Ascending aorta (tissue), 2 donors: ENCODE results near the gene ARID5B. TPM values are rescaled to one million over a fixed set of nuclear protein-coding genes. Genes with fewer than 3 reads are reported as not detected.

Experiments used
- DNase-seq, 2 donors: peaks; one replicate each; pipeline ENCODE4 v3.0.0-alpha.2; 2019; ENCODE audit warnings: low spot score in 2 of 2
- H3K27ac ChIP-seq, 2 donors: fragments of 200-600 bp; sonication (generic); one replicate each; pipeline ENCODE4 v1.5.1; 2016 to 2017; ENCODE audit warnings: mild to moderate bottlenecking in 1 of 2
- H3K27me3 ChIP-seq: fragments of 200-600 bp; sonication (generic); one replicate; pipeline ENCODE4 v1.5.1; 2017
- H3K36me3 ChIP-seq, 2 donors: fragments of 200-600 bp; sonication (generic); one replicate each; pipeline ENCODE4 v1.5.1; 2016
- H3K4me1 ChIP-seq, 2 donors: fragments of 200-600 bp; sonication (generic); one replicate each; pipeline ENCODE4 v1.5.1; 2016 to 2017; ENCODE audit warnings: mild to moderate bottlenecking in 1 of 2
- H3K4me3 ChIP-seq, 2 donors: fragments of 200-600 bp; sonication (generic); one replicate each; pipeline ENCODE4 v1.5.1; 2016 to 2017; ENCODE audit warnings: mild to moderate bottlenecking in 1 of 2
- H3K9me3 ChIP-seq, 2 donors: fragments of 200-600 bp; sonication (generic); one replicate each; pipeline ENCODE4 v1.5.1; 2016
- CTCF ChIP-seq, 3 experiments: fragments of 200-600 bp in 2 of 3; fragments of 450-650 bp in 1 of 3; sonication (generic) in 2 of 3; IDR thresholded peaks; one replicate each; pipeline ENCODE4 v1.5.1; 2016 to 2019; ENCODE audit warnings: antibody characterized with exemption in 3 of 3, mild to moderate bottlenecking in 1 of 3, moderate library complexity in 1 of 3
- intact Hi-C: fragments of 100-400 bp; cut with DNase I; formaldehyde crosslinking; loops from one replicate; pipeline ENCODE4 v1.15.1; 2023
- total RNA-seq: library from RNA; depleted of rRNA; stranded (reverse); fragments of >200 nt; gene quantifications from one replicate; pipeline ENCODE4 v1.1.0, GENCODE V29; 2016

The ARID5B gene
- total RNA-seq, 1 donor from 2014 or later, result 92.5 TPM

GRCh38 chr10:62109587-62110293 lies 208.2 kb downstream of the ARID5B start:
- no peak for TF ChIP-seq CTCF (IDR thresholded peaks at IDR 0.05)
- DNase-seq, result no peak
- Histone ChIP-seq H3K36me3 (no peaks in the 10 kb centered on the region), H3K4me1 (no peaks in the 10 kb centered on the region), H3K4me3 (no peak overlapping the region), H3K27me3 (no peaks in the 10 kb centered on the region), H3K27ac (no peak overlapping the region), H3K9me3 (no peaks in the 10 kb centered on the region)
- intact Hi-C loops, result no loop called here

GRCh38 chr10:62112300-62112699 lies 210.8 kb downstream of the ARID5B start:
- Histone ChIP-seq H3K4me3 (no peak overlapping the region), H3K9me3 (no peaks in the 10 kb centered on the region), H3K36me3 (no peaks in the 10 kb centered on the region), H3K27me3 (no peaks in the 10 kb centered on the region), H3K4me1 (no peaks in the 10 kb centered on the region), H3K27ac (no peak overlapping the region)
- TF ChIP-seq CTCF (IDR thresholded peaks at IDR 0.05), result no peak
- intact Hi-C loops, result no loop called here
- no peak for DNase-seq

GRCh38 chr10:62112963-62113362 lies 211.5 kb downstream of the ARID5B start:
- no peaks in the 10 kb centered on the region for H3K4me1 ChIP-seq
- H3K9me3 ChIP-seq, result no peaks in the 10 kb centered on the region
- TF ChIP-seq CTCF (IDR thresholded peaks at IDR 0.05), result no peak
- no peaks in the 10 kb centered on the region for H3K27me3 ChIP-seq
- intact Hi-C loops, result no loop called here
- no peak overlapping the region for H3K27ac ChIP-seq
- no peaks in the 10 kb centered on the region for H3K36me3 ChIP-seq
- no peak for DNase-seq
- H3K4me3 ChIP-seq, result no peak overlapping the region

GRCh38 chr10:62113680-62114079 lies 212.2 kb downstream of the ARID5B start:
- no peaks in the 10 kb centered on the region for H3K27me3 ChIP-seq
- intact Hi-C loops, result no loop called here
- TF ChIP-seq CTCF (IDR thresholded peaks at IDR 0.05), result no peak
- no peak for DNase-seq
- no peak overlapping the region for H3K4me3 ChIP-seq
- no peak overlapping the region for H3K27ac ChIP-seq
- no peaks in the 10 kb centered on the region for H3K36me3 ChIP-seq
- no peaks in the 10 kb centered on the region for H3K9me3 ChIP-seq
- no peaks in the 10 kb centered on the region for H3K4me1 ChIP-seq

- H3K27ac ChIP-seq, result no peak overlapping the region
- H3K4me3 ChIP-seq, result no peak overlapping the region
- H3K4me1 ChIP-seq, result no peaks in the 10 kb centered on the region
- intact Hi-C loops, result no loop called here
- DNase-seq, result no peak
- H3K36me3 ChIP-seq, result no peaks in the 10 kb centered on the region
- no peaks in the 10 kb centered on the region for H3K9me3 ChIP-seq
- no peak for TF ChIP-seq CTCF (IDR thresholded peaks at IDR 0.05)
- H3K27me3 ChIP-seq, result no peaks in the 10 kb centered on the region
Measured at GRCh38 chr10:62115321-62115720, 213.8 kb downstream of the ARID5B start.

- Histone ChIP-seq H3K4me3 (no peak overlapping the region), H3K27me3 (no peaks in the 10 kb centered on the region), H3K27ac (no peak overlapping the region), H3K36me3 (no peaks in the 10 kb centered on the region), H3K9me3 (no peaks in the 10 kb centered on the region), H3K4me1 (no peaks in the 10 kb centered on the region)
- TF ChIP-seq CTCF (IDR thresholded peaks at IDR 0.05), result no peak
- intact Hi-C loops, result no loop called here
- no peak for DNase-seq
Measured at GRCh38 chr10:62115842-62116241, 214.3 kb downstream of the ARID5B start.
